SK-N-SH (cell line): ENCODE measurements around the gene UNKL. TPM values are rescaled to one million over a fixed set of nuclear protein-coding genes. Genes with fewer than 3 reads are reported as not detected.

ENCODE experiments used
- CTCF ChIA-PET: fragments of 300-600, 350-600 bp; formaldehyde crosslinking; extraction: SDS; loops from one replicate; lab custom pipeline; 2021; lab: Yijun Ruan, JAX
- POLR2A ChIA-PET: fragments of 350-600 bp; sonication (Branson Sonifier 250); formaldehyde crosslinking; extraction: SDS; loops from one replicate; lab custom pipeline; 2020; ENCODE audit warnings: antibody characterized with exemption, inconsistent platforms; lab: Yijun Ruan, JAX
- DNase-seq: peaks from one replicate; pipeline ENCODE4 v3.0.0; 2012
- H2AFZ ChIP-seq: fragments of 200-600 bp; sonication (generic); 2 replicates; pipeline ENCODE4 v1.8.1; 2016; ENCODE audit warnings: antibody characterized with exemption, mild to moderate bottlenecking, low read depth
- H3F3A ChIP-seq: fragments of 200-600 bp; sonication (generic); replicated peaks from 2 replicates; pipeline ENCODE3; 2016; ENCODE audit warnings: antibody characterized with exemption, mild to moderate bottlenecking; ENCODE audit not compliant: insufficient read depth
- H3K27ac ChIP-seq, 2 experiments: fragments of 200-500 bp in 1 of 2; fragments of 200-600 bp in 1 of 2; sonication (Bioruptor generic) in 1 of 2; sonication (generic), shearing (Covaris generic) in 1 of 2; 2 replicates each; pipeline versions ENCODE4 v1.5.1 to v1.6.1; 2014 to 2016; ENCODE audit warnings: low read depth in 2 of 2, inconsistent platforms in 1 of 2, low read length in 1 of 2, mild to moderate bottlenecking in 1 of 2, mixed read lengths in 1 of 2
- H3K27me3 ChIP-seq: fragments of 200-600 bp; sonication (generic), shearing (Covaris generic); 2 replicates; pipeline ENCODE4 v1.6.1; 2016; ENCODE audit warnings: mixed run types; ENCODE audit not compliant: insufficient read depth
- H3K36me3 ChIP-seq, 2 experiments: fragments of 200-500 bp in 1 of 2; fragments of 200-600 bp in 1 of 2; sonication (Bioruptor generic) in 1 of 2; sonication (generic) in 1 of 2; replicated peaks in 1 of 2; 2 replicates each; pipeline versions ENCODE3 to v1.5.1; 2014 to 2016; ENCODE audit warnings: low read length in 1 of 2, mild to moderate bottlenecking in 1 of 2; ENCODE audit not compliant: insufficient read depth in 2 of 2, control insufficient read depth in 1 of 2
- H3K4me1 ChIP-seq, 2 experiments: fragments of 200-500 bp in 1 of 2; fragments of 200-600 bp in 1 of 2; sonication (Bioruptor generic) in 1 of 2; sonication (generic), shearing (Covaris generic) in 1 of 2; 2 replicates each; pipeline versions ENCODE4 v1.5.1 to v1.6.1; 2014 to 2016; ENCODE audit warnings: low read depth in 1 of 2, low read length in 1 of 2, mixed run types in 1 of 2; ENCODE audit not compliant: insufficient read depth in 2 of 2, control insufficient read depth in 1 of 2
- H3K4me2 ChIP-seq: fragments of 200-600 bp; sonication (generic), shearing (Covaris generic); 2 replicates; pipeline ENCODE4 v1.6.1; 2017; ENCODE audit warnings: mixed run types
- H3K4me3 ChIP-seq, 2 experiments: fragments of 200-500 bp in 1 of 2; fragments of 200-600 bp in 1 of 2; sonication (Bioruptor generic) in 1 of 2; sonication (generic), shearing (Covaris generic) in 1 of 2; 2 replicates each; pipeline versions ENCODE4 v1.5.1 to v1.8.1; 2014 to 2016; ENCODE audit warnings: low read depth in 2 of 2, inconsistent platforms in 1 of 2, low read length in 1 of 2, mild to moderate bottlenecking in 1 of 2, mixed read lengths in 1 of 2, moderate library complexity in 1 of 2
- H3K79me2 ChIP-seq: fragments of 200-600 bp; sonication (generic); 2 replicates; pipeline ENCODE4 v1.8.1; 2017; ENCODE audit warnings: mild to moderate bottlenecking; ENCODE audit not compliant: insufficient read depth
- H3K9ac ChIP-seq: fragments of 200-600 bp; sonication (generic); 2 replicates; pipeline ENCODE4 v1.6.1; 2017; ENCODE audit warnings: mixed run types
- H3K9me2 ChIP-seq: fragments of 200-600 bp; sonication (generic); 2 replicates; pipeline ENCODE4 v1.6.1; 2017; ENCODE audit warnings: mixed run types
- H3K9me3 ChIP-seq: fragments of 200-600 bp; sonication (generic); 2 replicates; pipeline ENCODE4 v1.6.1; 2017; ENCODE audit warnings: mixed run types, mild to moderate bottlenecking, moderate library complexity
- H4K20me1 ChIP-seq: fragments of 200-600 bp; sonication (generic); 2 replicates; pipeline ENCODE4 v1.6.1; 2017; ENCODE audit warnings: mild to moderate bottlenecking, mixed run types; ENCODE audit not compliant: insufficient read depth
- ELF1 ChIP-seq: IDR thresholded peaks from 2 replicates; pipeline ENCODE4 v1.4.0; 2012
- EP300 ChIP-seq, 2 experiments: IDR thresholded peaks; 2 replicates each; pipeline versions ENCODE4 v1.4.0 to v1.6.1; 2012; ENCODE audit warnings: borderline replicate concordance in 1 of 2, low read depth in 1 of 2, low read length in 1 of 2
- EZH2phosphoT487 ChIP-seq: fragments of 200-600 bp; sonication (generic); IDR thresholded peaks from 2 replicates; pipeline ENCODE4 v1.6.1; 2017; ENCODE audit warnings: low read depth, mixed run types, mild to moderate bottlenecking, antibody characterized with exemption, moderate library complexity, borderline replicate concordance
- FOXJ3 ChIP-seq: sonication (generic); formaldehyde crosslinking; IDR thresholded peaks from 2 replicates; pipeline ENCODE4 v1.5.1; 2020; ENCODE audit warnings: mild to moderate bottlenecking, missing genetic modification reagents
- FOXM1 ChIP-seq: IDR thresholded peaks from 2 replicates; pipeline ENCODE4 v1.4.0; 2012; ENCODE audit warnings: low read depth, mild to moderate bottlenecking
- GATA2 ChIP-seq: sonication (generic); formaldehyde crosslinking; IDR thresholded peaks from 2 replicates; pipeline ENCODE4 v1.5.0; 2020; ENCODE audit warnings: mild to moderate bottlenecking, missing genetic modification reagents
- JUND ChIP-seq: IDR thresholded peaks from 2 replicates; pipeline ENCODE4 v1.4.0; 2012
- MEF2A ChIP-seq: IDR thresholded peaks from 2 replicates; pipeline ENCODE4 v1.4.0; 2012; ENCODE audit warnings: low read depth, borderline replicate concordance
- NFIC ChIP-seq: IDR thresholded peaks from 2 replicates; pipeline ENCODE4 v1.4.0; 2012; ENCODE audit warnings: borderline replicate concordance
- RAD21 ChIP-seq: IDR thresholded peaks from 2 replicates; pipeline ENCODE4 v1.6.1; 2012; ENCODE audit warnings: mild to moderate bottlenecking, low read length
- RCOR1 ChIP-seq: fragments of 150-350 bp; IDR thresholded peaks from 2 replicates; pipeline ENCODE4 v1.6.1; 2017; ENCODE audit warnings: antibody characterized with exemption, low read length
- RFX5 ChIP-seq: IDR thresholded peaks from 2 replicates; pipeline ENCODE4 v1.6.1; 2012; ENCODE audit warnings: mild to moderate bottlenecking, improper control_type of control experiment, low read length
- RXRA ChIP-seq: IDR thresholded peaks from 2 replicates; pipeline ENCODE4 v1.4.0; 2012; ENCODE audit warnings: low read depth, mild to moderate bottlenecking, borderline replicate concordance
- SMC3 ChIP-seq: IDR thresholded peaks from 2 replicates; pipeline ENCODE4 v1.6.1; 2012; ENCODE audit warnings: low read depth, low read length, improper control_type of control experiment
- TEAD4 ChIP-seq: IDR thresholded peaks from 2 replicates; pipeline ENCODE4 v1.4.0; 2012; ENCODE audit warnings: mild to moderate bottlenecking, borderline replicate concordance; ENCODE audit not compliant: insufficient read depth
- WGBS: methylation state at CpG from one replicate; pipeline ENCODE4 v1.1.6; 2017; ENCODE audit warnings: low lambda C conversion rate; 5-methylcytosine and 5-hydroxymethylcytosine counted together
- polyA plus RNA-seq, 3 experiments: library from polyadenylated mRNA; depleted of rRNA; stranded (reverse); fragments of >200 nt; gene quantifications; 2 replicates each; pipeline ENCODE4 v1.2.3, GENCODE V29; 2012
- TF ChIP-seq, protein P1 (sequence below): fragments of 200-600 bp; sonication (generic); IDR thresholded peaks from 2 replicates; pipeline ENCODE4 v1.6.1; 2017; ENCODE audit warnings: antibody characterized with exemption, mild to moderate bottlenecking, moderate library complexity
- TF ChIP-seq, protein P2 (sequence below): fragments of 150-350 bp; IDR thresholded peaks from 2 replicates; pipeline ENCODE4 v1.6.1; 2017; ENCODE audit warnings: antibody characterized with exemption, low read length, low read depth, borderline replicate concordance
- TF ChIP-seq, protein P3 (sequence below): IDR thresholded peaks from 2 replicates; pipeline ENCODE4 v1.6.1; 2012; ENCODE audit warnings: mild to moderate bottlenecking, low read depth, low read length, moderate library complexity
- TF ChIP-seq, protein P4 (sequence below): IDR thresholded peaks from 2 replicates; pipeline ENCODE4 v1.4.0; 2012; ENCODE audit warnings: low read depth

UNKL gene
- polyA plus RNA-seq, 1 of the 3 experiments (the other 2 are of a cell fraction), result 16.4 TPM

DNA sequence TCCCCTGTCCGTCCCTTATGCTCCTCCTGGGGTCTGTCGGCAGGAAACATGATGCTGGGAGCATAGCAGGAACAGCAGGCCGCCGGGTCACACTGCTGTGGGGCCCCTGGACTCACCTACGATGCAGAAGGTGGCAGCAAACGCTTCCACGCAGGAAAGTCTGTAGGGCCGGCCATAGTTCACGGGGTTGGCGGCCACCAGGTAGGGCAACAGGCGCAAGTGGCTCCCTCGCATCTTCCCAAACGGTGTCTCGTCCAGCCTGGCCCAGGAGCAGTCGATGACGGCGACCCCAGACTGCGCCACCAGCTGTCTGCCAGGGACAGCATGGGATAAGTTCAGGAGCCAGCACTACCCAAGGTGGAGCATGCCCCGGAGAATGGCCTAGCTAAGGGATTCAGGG lies 63.8 kb downstream of the UNKL start:
- peak overlapping the region; percentile 98 for H3K4me2 ChIP-seq
- peaks cover 49% of the 10 kb centered on the region for H3K79me2 ChIP-seq
- H3K27ac ChIP-seq, result no peak overlapping the region

More for the DNA sequence above, 63.8 kb downstream of the UNKL start:
- H2AFZ ChIP-seq, result no peak overlapping the region
- H3F3A ChIP-seq, result no peaks in the 10 kb centered on the region
- no peak for TF ChIP-seq RCOR1
- no peak for TF ChIP-seq ELF1
- no peak for TF ChIP-seq RFX5
- TF ChIP-seq, protein P1, sequence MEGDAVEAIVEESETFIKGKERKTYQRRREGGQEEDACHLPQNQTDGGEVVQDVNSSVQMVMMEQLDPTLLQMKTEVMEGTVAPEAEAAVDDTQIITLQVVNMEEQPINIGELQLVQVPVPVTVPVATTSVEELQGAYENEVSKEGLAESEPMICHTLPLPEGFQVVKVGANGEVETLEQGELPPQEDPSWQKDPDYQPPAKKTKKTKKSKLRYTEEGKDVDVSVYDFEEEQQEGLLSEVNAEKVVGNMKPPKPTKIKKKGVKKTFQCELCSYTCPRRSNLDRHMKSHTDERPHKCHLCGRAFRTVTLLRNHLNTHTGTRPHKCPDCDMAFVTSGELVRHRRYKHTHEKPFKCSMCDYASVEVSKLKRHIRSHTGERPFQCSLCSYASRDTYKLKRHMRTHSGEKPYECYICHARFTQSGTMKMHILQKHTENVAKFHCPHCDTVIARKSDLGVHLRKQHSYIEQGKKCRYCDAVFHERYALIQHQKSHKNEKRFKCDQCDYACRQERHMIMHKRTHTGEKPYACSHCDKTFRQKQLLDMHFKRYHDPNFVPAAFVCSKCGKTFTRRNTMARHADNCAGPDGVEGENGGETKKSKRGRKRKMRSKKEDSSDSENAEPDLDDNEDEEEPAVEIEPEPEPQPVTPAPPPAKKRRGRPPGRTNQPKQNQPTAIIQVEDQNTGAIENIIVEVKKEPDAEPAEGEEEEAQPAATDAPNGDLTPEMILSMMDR, result no peak
- TF ChIP-seq EZH2phosphoT487, result no peak
- no peak for TF ChIP-seq MEF2A
- TF ChIP-seq TEAD4, result no peak
- no peak for TF ChIP-seq FOXJ3 (CRISPR knock-in tag)
- TF ChIP-seq EP300 (IDR thresholded peaks at IDR 0.05; ENCODE audit: borderline replicate concordance in 1 of 2, low read depth in 1 of 2, low read length in 1 of 2), result no peak
- TF ChIP-seq JUND, result no peak
- no peak for TF ChIP-seq RXRA
- no peak for TF ChIP-seq SMC3
- TF ChIP-seq, protein P2, sequence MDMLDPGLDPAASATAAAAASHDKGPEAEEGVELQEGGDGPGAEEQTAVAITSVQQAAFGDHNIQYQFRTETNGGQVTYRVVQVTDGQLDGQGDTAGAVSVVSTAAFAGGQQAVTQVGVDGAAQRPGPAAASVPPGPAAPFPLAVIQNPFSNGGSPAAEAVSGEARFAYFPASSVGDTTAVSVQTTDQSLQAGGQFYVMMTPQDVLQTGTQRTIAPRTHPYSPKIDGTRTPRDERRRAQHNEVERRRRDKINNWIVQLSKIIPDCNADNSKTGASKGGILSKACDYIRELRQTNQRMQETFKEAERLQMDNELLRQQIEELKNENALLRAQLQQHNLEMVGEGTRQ, result no peak
- TF ChIP-seq, protein P3, sequence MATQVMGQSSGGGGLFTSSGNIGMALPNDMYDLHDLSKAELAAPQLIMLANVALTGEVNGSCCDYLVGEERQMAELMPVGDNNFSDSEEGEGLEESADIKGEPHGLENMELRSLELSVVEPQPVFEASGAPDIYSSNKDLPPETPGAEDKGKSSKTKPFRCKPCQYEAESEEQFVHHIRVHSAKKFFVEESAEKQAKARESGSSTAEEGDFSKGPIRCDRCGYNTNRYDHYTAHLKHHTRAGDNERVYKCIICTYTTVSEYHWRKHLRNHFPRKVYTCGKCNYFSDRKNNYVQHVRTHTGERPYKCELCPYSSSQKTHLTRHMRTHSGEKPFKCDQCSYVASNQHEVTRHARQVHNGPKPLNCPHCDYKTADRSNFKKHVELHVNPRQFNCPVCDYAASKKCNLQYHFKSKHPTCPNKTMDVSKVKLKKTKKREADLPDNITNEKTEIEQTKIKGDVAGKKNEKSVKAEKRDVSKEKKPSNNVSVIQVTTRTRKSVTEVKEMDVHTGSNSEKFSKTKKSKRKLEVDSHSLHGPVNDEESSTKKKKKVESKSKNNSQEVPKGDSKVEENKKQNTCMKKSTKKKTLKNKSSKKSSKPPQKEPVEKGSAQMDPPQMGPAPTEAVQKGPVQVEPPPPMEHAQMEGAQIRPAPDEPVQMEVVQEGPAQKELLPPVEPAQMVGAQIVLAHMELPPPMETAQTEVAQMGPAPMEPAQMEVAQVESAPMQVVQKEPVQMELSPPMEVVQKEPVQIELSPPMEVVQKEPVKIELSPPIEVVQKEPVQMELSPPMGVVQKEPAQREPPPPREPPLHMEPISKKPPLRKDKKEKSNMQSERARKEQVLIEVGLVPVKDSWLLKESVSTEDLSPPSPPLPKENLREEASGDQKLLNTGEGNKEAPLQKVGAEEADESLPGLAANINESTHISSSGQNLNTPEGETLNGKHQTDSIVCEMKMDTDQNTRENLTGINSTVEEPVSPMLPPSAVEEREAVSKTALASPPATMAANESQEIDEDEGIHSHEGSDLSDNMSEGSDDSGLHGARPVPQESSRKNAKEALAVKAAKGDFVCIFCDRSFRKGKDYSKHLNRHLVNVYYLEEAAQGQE, result no peak
- TF ChIP-seq GATA2, result no peak
- TF ChIP-seq, protein P4, sequence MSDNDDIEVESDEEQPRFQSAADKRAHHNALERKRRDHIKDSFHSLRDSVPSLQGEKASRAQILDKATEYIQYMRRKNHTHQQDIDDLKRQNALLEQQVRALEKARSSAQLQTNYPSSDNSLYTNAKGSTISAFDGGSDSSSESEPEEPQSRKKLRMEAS, result no peak
- TF ChIP-seq RAD21, result no peak
- TF ChIP-seq FOXM1, result no peak
- no peak for TF ChIP-seq NFIC
- ChIA-PET CTCF (interaction anchor here (2.3 kb wide), 1 partner anchor 12 kb away, joined by 11 read pairs; no protein-coding TSS in a partner anchor), POLR2A (no interaction called here)
- WGBS, result 80% methylated on average over 13 of the region's 19 CpGs
- peaks cover 5% of the 10 kb centered on the region; the same call in 1 of the 2 replicates for H4K20me1 ChIP-seq
- H3K4me3 ChIP-seq, result peak overlapping the region; percentile 98
- H3K9me2 ChIP-seq, result no peaks in the 10 kb centered on the region
- H3K9ac ChIP-seq, result peak overlapping the region; percentile 82
- peaks cover 0 to 19% of the 10 kb centered on the region in 2 experiments for H3K36me3 ChIP-seq
- peaks cover 0 to 15% of the 10 kb centered on the region in 2 experiments; a peak in 2 of 4 replicates for H3K4me1 ChIP-seq
- DNase-seq, result no peak
- H3K9me3 ChIP-seq, result no peaks in the 10 kb centered on the region
- H3K27me3 ChIP-seq, result no peaks in the 10 kb centered on the region
